Panc1 (cell line): ENCODE data around the gene ADCY1. TPM values are rescaled to one million over a fixed set of nuclear protein-coding genes. Genes with fewer than 3 reads are reported as not detected.

Experiments
- ATAC-seq: fragments of 200-7000 bp; cut with Tn5 transposase; 2 replicates; pipeline ENCODE4 v1.9.1; 2020; ENCODE audit warnings: mild to moderate bottlenecking, moderate library complexity
- BruUV-seq: library from RNA; stranded (reverse); fragments of 400-500 nt; replicated peaks from 2 replicates; lab custom pipeline; 2021; lab: Mats Ljungman, UMichigan
- CTCF ChIA-PET: fragments of 300-600 bp; sonication (Branson Sonifier 250); formaldehyde crosslinking; loops from one replicate; lab custom pipeline; 2022; ENCODE audit warnings: antibody characterized with exemption; lab: Charles Lee
- POLR2A ChIA-PET: fragments of 300-600 bp; sonication (Branson Sonifier 250); formaldehyde crosslinking; loops from one replicate; lab custom pipeline; 2022; ENCODE audit warnings: antibody characterized with exemption; lab: Charles Lee
- DNase-seq: peaks from one replicate; pipeline ENCODE4 v3.0.0-alpha.2; 2010; ENCODE audit warnings: low read depth, low spot score
- H3K27ac ChIP-seq: 2 replicates; pipeline ENCODE4 v1.5.1; 2011; ENCODE audit warnings: mild to moderate bottlenecking, low read length, inconsistent platforms
- H3K27me3 ChIP-seq: fragments of 200-500 bp; sonication (Bioruptor generic); 2 replicates; pipeline ENCODE4 v1.6.0; 2014; ENCODE audit warnings: low read length, inconsistent platforms; ENCODE audit not compliant: control insufficient read depth, insufficient read depth
- H3K36me3 ChIP-seq: fragments of 200-500 bp; sonication (Bioruptor generic); 2 replicates; pipeline ENCODE4 v1.5.1; 2014; ENCODE audit warnings: inconsistent platforms, mild to moderate bottlenecking, low read length, moderate library complexity; ENCODE audit not compliant: control insufficient read depth, insufficient read depth
- H3K4me1 ChIP-seq: 2 replicates; pipeline ENCODE4 v1.5.1; 2011; ENCODE audit warnings: inconsistent platforms, mild to moderate bottlenecking, low read length, moderate library complexity; ENCODE audit not compliant: control insufficient read depth, insufficient read depth
- H3K4me3 ChIP-seq, 2 experiments: 2 replicates each; pipeline ENCODE4 v1.5.1; 2011 to 2012; ENCODE audit warnings: low read depth in 2 of 2, low read length in 2 of 2, mild to moderate bottlenecking in 2 of 2, inconsistent platforms in 1 of 2, moderate library complexity in 1 of 2
- H3K9me3 ChIP-seq: fragments of 200-500 bp; sonication (Bioruptor generic); 2 replicates; pipeline ENCODE4 v1.5.1; 2014; ENCODE audit warnings: low read depth, mild to moderate bottlenecking, inconsistent platforms, low read length, moderate library complexity; ENCODE audit not compliant: control insufficient read depth, insufficient read depth
- POLR2AphosphoS5 ChIP-seq: IDR thresholded peaks from 2 replicates; pipeline ENCODE4 v1.6.1; 2012; ENCODE audit warnings: mild to moderate bottlenecking, low read depth, low read length, moderate library complexity
- SIN3A ChIP-seq: IDR thresholded peaks from 2 replicates; pipeline ENCODE4 v1.6.1; 2012; ENCODE audit warnings: low read depth, mild to moderate bottlenecking, low read length, moderate library complexity, borderline replicate concordance; ENCODE audit not compliant: insufficient read depth
- TCF7L2 ChIP-seq: IDR thresholded peaks from 2 replicates; pipeline ENCODE4 v1.6.1; 2011; ENCODE audit warnings: mild to moderate bottlenecking, low read depth, low read length, inconsistent platforms
- in situ Hi-C: cut with HindIII; loops from 2 replicates; pipeline ENCODE4 v1.10.0; 2016; ENCODE audit warnings: low sequenced_read_pairs, low pct_unique_long_range_greater_than_20kb
- intact Hi-C: fragments of 100-400 bp; cut with micrococcal nuclease; formaldehyde crosslinking; loops from one replicate; pipeline ENCODE4 v1.10.0; 2022; ENCODE audit not compliant: unreplicated experiment
- total RNA-seq: library from RNA; stranded (reverse); gene quantifications from one replicate; pipeline ENCODE4 v1.2.1, GENCODE V29; 2021; ENCODE audit not compliant: unreplicated experiment
- TF ChIP-seq, protein P1 (sequence below), 2 experiments: IDR thresholded peaks; 2 replicates each; pipeline ENCODE4 v1.6.1; 2011 to 2012; ENCODE audit warnings: low read depth in 2 of 2, control low read depth in 1 of 2, low read length in 1 of 2, mild to moderate bottlenecking in 1 of 2, moderate library complexity in 1 of 2; ENCODE audit not compliant: insufficient read depth in 1 of 2
- TF ChIP-seq, protein P2 (sequence below): fragments of 450-650 bp; IDR thresholded peaks from 2 replicates; pipeline ENCODE4 v1.5.1; 2017; ENCODE audit warnings: mild to moderate bottlenecking

The ADCY1 gene
- total RNA-seq, 1 experiment from 2014 or later: 2.1 TPM

DNA sequence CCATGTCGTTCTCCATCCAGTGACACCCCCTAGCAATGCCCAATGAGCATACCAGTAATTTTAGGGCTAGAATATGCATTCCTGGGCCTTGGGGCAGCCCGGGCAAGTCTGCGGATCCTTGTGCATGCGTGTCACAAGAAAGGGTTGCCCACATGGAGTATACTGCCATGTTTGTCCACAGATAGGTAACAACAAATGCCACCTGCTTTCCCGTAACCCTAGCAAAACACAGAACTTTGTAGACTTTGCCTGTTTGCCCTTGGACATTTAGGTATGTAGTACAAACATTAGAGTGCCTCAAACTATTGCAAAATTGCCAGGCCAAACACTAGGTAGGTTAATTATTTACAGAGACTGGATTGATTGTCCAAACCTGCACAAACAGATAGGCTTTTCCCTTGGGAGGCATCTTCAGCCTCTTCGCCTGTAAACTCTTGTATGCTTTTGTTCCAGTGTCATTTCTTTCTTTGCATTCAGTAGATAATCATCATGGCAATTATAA is 117.0 kb downstream of the ADCY1 start:
- ATAC-seq (no peak), DNase-seq (no peak)
- in situ Hi-C loops (no loop called here), intact Hi-C loops (no loop called here)
- no peak for TF ChIP-seq SIN3A
- TF ChIP-seq POLR2AphosphoS5: no peak
- TF ChIP-seq, protein P1, sequence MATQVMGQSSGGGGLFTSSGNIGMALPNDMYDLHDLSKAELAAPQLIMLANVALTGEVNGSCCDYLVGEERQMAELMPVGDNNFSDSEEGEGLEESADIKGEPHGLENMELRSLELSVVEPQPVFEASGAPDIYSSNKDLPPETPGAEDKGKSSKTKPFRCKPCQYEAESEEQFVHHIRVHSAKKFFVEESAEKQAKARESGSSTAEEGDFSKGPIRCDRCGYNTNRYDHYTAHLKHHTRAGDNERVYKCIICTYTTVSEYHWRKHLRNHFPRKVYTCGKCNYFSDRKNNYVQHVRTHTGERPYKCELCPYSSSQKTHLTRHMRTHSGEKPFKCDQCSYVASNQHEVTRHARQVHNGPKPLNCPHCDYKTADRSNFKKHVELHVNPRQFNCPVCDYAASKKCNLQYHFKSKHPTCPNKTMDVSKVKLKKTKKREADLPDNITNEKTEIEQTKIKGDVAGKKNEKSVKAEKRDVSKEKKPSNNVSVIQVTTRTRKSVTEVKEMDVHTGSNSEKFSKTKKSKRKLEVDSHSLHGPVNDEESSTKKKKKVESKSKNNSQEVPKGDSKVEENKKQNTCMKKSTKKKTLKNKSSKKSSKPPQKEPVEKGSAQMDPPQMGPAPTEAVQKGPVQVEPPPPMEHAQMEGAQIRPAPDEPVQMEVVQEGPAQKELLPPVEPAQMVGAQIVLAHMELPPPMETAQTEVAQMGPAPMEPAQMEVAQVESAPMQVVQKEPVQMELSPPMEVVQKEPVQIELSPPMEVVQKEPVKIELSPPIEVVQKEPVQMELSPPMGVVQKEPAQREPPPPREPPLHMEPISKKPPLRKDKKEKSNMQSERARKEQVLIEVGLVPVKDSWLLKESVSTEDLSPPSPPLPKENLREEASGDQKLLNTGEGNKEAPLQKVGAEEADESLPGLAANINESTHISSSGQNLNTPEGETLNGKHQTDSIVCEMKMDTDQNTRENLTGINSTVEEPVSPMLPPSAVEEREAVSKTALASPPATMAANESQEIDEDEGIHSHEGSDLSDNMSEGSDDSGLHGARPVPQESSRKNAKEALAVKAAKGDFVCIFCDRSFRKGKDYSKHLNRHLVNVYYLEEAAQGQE (IDR thresholded peaks at IDR 0.05; ENCODE audit: insufficient read depth in 1 of 2, low read depth in 2 of 2, low read length in 1 of 2): no peak
- Histone ChIP-seq H3K27ac (no peak overlapping the region), H3K4me1 (no peaks in the 10 kb centered on the region), H3K4me3 (no peak overlapping the region), H3K36me3 (no peaks in the 10 kb centered on the region), H3K27me3 (peaks cover 5% of the 10 kb centered on the region), H3K9me3 (no peaks in the 10 kb centered on the region)
- ChIA-PET POLR2A (no interaction called here), CTCF (no interaction called here)
- BruUV-seq: no TSS peak

DNA sequence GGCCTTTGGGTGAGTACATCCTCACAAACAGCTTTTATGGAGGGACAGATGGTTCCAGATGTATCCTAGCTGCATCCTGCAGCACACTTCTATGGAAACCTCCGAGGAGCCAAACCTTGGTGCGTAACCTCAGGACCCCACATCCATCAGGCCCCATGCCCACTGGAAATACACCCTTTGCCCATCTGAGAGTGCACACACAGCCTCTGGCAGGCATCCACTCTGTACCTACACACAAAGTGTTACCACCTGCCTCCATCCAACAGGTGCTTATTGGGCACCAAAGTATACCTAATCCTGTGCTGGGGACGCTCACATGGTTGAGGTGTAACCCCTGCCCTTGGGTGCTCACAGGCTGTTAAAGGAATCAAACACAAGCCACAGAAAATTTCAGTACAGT is 117.9 kb downstream of the ADCY1 start:
- no peaks in the 10 kb centered on the region for H3K4me1 ChIP-seq
- peaks cover 2% of the 10 kb centered on the region; the same call in 1 of the 2 replicates for H3K27me3 ChIP-seq
- no peak for DNase-seq
- ChIA-PET CTCF (no interaction called here), POLR2A (no interaction called here)
- TF ChIP-seq, protein P1 (IDR thresholded peaks at IDR 0.05; ENCODE audit: insufficient read depth in 1 of 2, low read depth in 2 of 2, low read length in 1 of 2): no peak
- TF ChIP-seq POLR2AphosphoS5 (no peak), TCF7L2 (no peak), SIN3A (no peak)
- TF ChIP-seq, protein P2, sequence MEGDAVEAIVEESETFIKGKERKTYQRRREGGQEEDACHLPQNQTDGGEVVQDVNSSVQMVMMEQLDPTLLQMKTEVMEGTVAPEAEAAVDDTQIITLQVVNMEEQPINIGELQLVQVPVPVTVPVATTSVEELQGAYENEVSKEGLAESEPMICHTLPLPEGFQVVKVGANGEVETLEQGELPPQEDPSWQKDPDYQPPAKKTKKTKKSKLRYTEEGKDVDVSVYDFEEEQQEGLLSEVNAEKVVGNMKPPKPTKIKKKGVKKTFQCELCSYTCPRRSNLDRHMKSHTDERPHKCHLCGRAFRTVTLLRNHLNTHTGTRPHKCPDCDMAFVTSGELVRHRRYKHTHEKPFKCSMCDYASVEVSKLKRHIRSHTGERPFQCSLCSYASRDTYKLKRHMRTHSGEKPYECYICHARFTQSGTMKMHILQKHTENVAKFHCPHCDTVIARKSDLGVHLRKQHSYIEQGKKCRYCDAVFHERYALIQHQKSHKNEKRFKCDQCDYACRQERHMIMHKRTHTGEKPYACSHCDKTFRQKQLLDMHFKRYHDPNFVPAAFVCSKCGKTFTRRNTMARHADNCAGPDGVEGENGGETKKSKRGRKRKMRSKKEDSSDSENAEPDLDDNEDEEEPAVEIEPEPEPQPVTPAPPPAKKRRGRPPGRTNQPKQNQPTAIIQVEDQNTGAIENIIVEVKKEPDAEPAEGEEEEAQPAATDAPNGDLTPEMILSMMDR: no peak
- no TSS peak for BruUV-seq
- in situ Hi-C loops (no loop called here), intact Hi-C loops (no loop called here)
- H3K9me3 ChIP-seq: no peaks in the 10 kb centered on the region
- no peak for ATAC-seq
- no peak overlapping the region for H3K4me3 ChIP-seq
- no peaks in the 10 kb centered on the region for H3K36me3 ChIP-seq
- no peak overlapping the region for H3K27ac ChIP-seq
